GM21381 (cell line): ENCODE data around the gene DNAH11.

Experiments
- ATAC-seq: cut with Tn5 transposase; IDR thresholded peaks from one replicate; pipeline ENCODE4 v1.9.1; 2021; ENCODE audit warnings: mild to moderate bottlenecking, moderate library complexity; ENCODE audit not compliant: unreplicated experiment

DNAH11 gene

DNA sequence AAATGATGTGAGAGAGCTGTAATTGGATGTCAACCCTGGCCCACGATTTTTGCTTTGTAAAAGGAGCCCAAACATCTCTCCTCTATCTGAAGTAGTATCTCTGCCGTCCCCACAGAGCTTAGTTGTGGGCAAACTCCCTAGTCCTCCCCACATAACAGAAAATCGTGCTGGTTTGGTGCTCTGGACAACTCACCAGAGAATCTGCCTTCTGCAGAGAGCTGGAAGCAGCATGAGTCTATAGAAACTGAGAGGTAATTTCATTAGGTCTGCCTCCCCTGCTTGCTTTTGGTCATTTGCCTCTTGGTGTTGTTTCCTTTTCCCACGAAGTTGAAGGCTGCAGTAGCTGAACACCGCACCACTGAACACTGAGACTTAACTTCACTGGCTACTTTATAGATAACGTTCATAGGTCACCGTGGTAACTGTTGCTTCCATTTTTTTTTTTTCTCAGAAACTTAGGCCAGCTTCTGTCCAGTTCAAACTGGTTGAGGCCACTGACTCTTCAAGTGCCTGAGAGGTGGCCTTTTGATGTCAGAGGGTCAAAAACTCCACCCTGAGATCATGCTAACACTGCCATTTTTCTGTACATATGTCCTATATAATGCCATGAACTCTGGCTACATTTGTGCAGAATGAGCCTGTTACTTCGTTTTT lies 406.2 kb downstream of the DNAH11 start:
- ATAC-seq, result no peak
